ENCODE measurements around the gene EDRF1.
"Not testable (repeated sequence)": the region's sequence is repeated elsewhere in the genome, so short reads cannot be mapped to it uniquely, and the experiment has no call there.

EDRF1 gene

GRCh38 chr10:125709553-125710474, 9.7 kb upstream of the EDRF1 start:
- no peak for DNase-seq (ENCODE audit: low spot score)

- no peak for DNase-seq (ENCODE audit: low spot score)
Measured at GRCh38 chr10:125711110-125711750, 8.3 kb upstream of the EDRF1 start.

- not testable (repeated sequence) for DNase-seq (ENCODE audit: low spot score)
Measured at GRCh38 chr10:125714728-125715127, 4.8 kb upstream of the EDRF1 start.

- DNase-seq (ENCODE audit: low spot score): no peak
Measured at GRCh38 chr10:125720002-125720382, 483 bp downstream of the EDRF1 start.

- no peak for DNase-seq (ENCODE audit: low spot score)
Measured at GRCh38 chr10:125721035-125721434, 1.5 kb downstream of the EDRF1 start.

GRCh38 chr10:125722811-125723210, 3.3 kb downstream of the EDRF1 start:
- no peak for DNase-seq (ENCODE audit: low spot score)

- DNase-seq (ENCODE audit: low spot score): no peak
Measured at GRCh38 chr10:125726914-125727313, 7.4 kb downstream of the EDRF1 start.

GRCh38 chr10:125727436-125727835, 7.9 kb downstream of the EDRF1 start:
- no peak for DNase-seq (ENCODE audit: low spot score)

- no peak for DNase-seq (ENCODE audit: low spot score)
Measured at GRCh38 chr10:125734148-125734547, 14.6 kb downstream of the EDRF1 start.

- DNase-seq (ENCODE audit: low spot score): no peak
Measured at GRCh38 chr10:125734823-125735222, 15.3 kb downstream of the EDRF1 start.

GRCh38 chr10:125738206-125738605, 18.7 kb downstream of the EDRF1 start:
- DNase-seq (ENCODE audit: low spot score): no peak

GRCh38 chr10:125739994-125740679, 20.6 kb downstream of the EDRF1 start:
- DNase-seq (ENCODE audit: low spot score): no peak

GRCh38 chr10:125742465-125742864, 23.0 kb downstream of the EDRF1 start:
- no peak for DNase-seq (ENCODE audit: low spot score)

GRCh38 chr10:125744909-125745308, 25.4 kb downstream of the EDRF1 start:
- no peak for DNase-seq (ENCODE audit: low spot score)

GRCh38 chr10:125747417-125747816, 27.9 kb downstream of the EDRF1 start:
- DNase-seq (ENCODE audit: low spot score): no peak

- no peak for DNase-seq (ENCODE audit: low spot score)
Measured at GRCh38 chr10:125756196-125756595, 36.7 kb downstream of the EDRF1 start.

GRCh38 chr10:125756853-125757487, 37.5 kb downstream of the EDRF1 start:
- no peak for DNase-seq (ENCODE audit: low spot score)

GRCh38 chr10:125757742-125758141, 38.2 kb downstream of the EDRF1 start:
- DNase-seq (ENCODE audit: low spot score): no peak

GRCh38 chr10:125761961-125762360, 42.5 kb downstream of the EDRF1 start:
- no peak for DNase-seq (ENCODE audit: low spot score)

- no peak for DNase-seq (ENCODE audit: low spot score)
Measured at GRCh38 chr10:125762692-125763648, 43.5 kb downstream of the EDRF1 start.

GRCh38 chr10:125765835-125766234, 46.3 kb downstream of the EDRF1 start:
- no peak for DNase-seq (ENCODE audit: low spot score)
